ENCODE results near the gene SLC10A7.

SLC10A7 gene

GRCh38 chr4:146381263-146381872, 140.4 kb downstream of the SLC10A7 start:
- no peaks in the 10 kb centered on the region for H4K20me1 ChIP-seq (ENCODE audit: insufficient read depth, low read length)
- no peaks in the 10 kb centered on the region for H3K9me2 ChIP-seq (ENCODE audit: low read depth, low read length)

GRCh38 chr4:146379744-146380143, 142.0 kb downstream of the SLC10A7 start:
- no peaks in the 10 kb centered on the region for H4K20me1 ChIP-seq (ENCODE audit: insufficient read depth, low read length)
- H3K27ac ChIP-seq (ENCODE audit: low read depth, low read length, poor library complexity, severe bottlenecking): no peak overlapping the region
- no peaks in the 10 kb centered on the region for H3K4me1 ChIP-seq (ENCODE audit: insufficient read depth, low read length, severe bottlenecking)
- no peaks in the 10 kb centered on the region for H3K9me3 ChIP-seq (ENCODE audit: low read length)
- H3K79me2 ChIP-seq (ENCODE audit: insufficient read depth, low read length): no peaks in the 10 kb centered on the region
- H3K4me3 ChIP-seq (ENCODE audit: low read depth, low read length, poor library complexity, severe bottlenecking): no peak overlapping the region
- no peak overlapping the region for H2AFZ ChIP-seq (ENCODE audit: low read length)
- no peak overlapping the region for H3K4me2 ChIP-seq (ENCODE audit: low read length)
- no peaks in the 10 kb centered on the region for H3K27me3 ChIP-seq (ENCODE audit: insufficient read depth, low read length)
- no peak for TF ChIP-seq EZH2 (IDR thresholded peaks at IDR 0.05; ENCODE audit: borderline replicate concordance, low read length)
- no peak for TF ChIP-seq CTCF (IDR thresholded peaks at IDR 0.05; ENCODE audit: low read length)
- H3K36me3 ChIP-seq (ENCODE audit: insufficient read depth, low read length): no peaks in the 10 kb centered on the region
- H3K9ac ChIP-seq (ENCODE audit: low read length): no peak overlapping the region
- no peaks in the 10 kb centered on the region for H3F3A ChIP-seq (ENCODE audit: insufficient read depth, low read length)
- H3K9me2 ChIP-seq (ENCODE audit: low read depth, low read length): no peaks in the 10 kb centered on the region

More at GRCh38 chr4:146381263-146381872, 140.4 kb downstream of the SLC10A7 start:
- Histone ChIP-seq H3K4me2 (ENCODE audit: low read length) (no peak overlapping the region), H3K4me3 (ENCODE audit: low read depth, low read length, poor library complexity, severe bottlenecking) (no peak overlapping the region), H3K27me3 (ENCODE audit: insufficient read depth, low read length) (no peaks in the 10 kb centered on the region), H3F3A (ENCODE audit: insufficient read depth, low read length) (no peaks in the 10 kb centered on the region), H3K27ac (ENCODE audit: low read depth, low read length, poor library complexity, severe bottlenecking) (no peak overlapping the region), H3K9me3 (ENCODE audit: low read length) (no peaks in the 10 kb centered on the region), H3K36me3 (ENCODE audit: insufficient read depth, low read length) (no peaks in the 10 kb centered on the region), H3K79me2 (ENCODE audit: insufficient read depth, low read length) (no peaks in the 10 kb centered on the region), H3K9ac (ENCODE audit: low read length) (no peak overlapping the region), H3K4me1 (ENCODE audit: insufficient read depth, low read length, severe bottlenecking) (no peaks in the 10 kb centered on the region), H2AFZ (ENCODE audit: low read length) (no peak overlapping the region)
- TF ChIP-seq CTCF (IDR thresholded peaks at IDR 0.05; ENCODE audit: low read length): no peak
- TF ChIP-seq EZH2 (IDR thresholded peaks at IDR 0.05; ENCODE audit: borderline replicate concordance, low read length): no peak

GRCh38 chr4:146371812-146372211, 149.9 kb downstream of the SLC10A7 start:
- Histone ChIP-seq H3K9ac (ENCODE audit: low read length) (no peak overlapping the region), H3K4me1 (ENCODE audit: insufficient read depth, low read length, severe bottlenecking) (no peaks in the 10 kb centered on the region), H3K4me2 (ENCODE audit: low read length) (no peak overlapping the region), H3K9me3 (ENCODE audit: low read length) (no peaks in the 10 kb centered on the region), H3K27ac (ENCODE audit: low read depth, low read length, poor library complexity, severe bottlenecking) (no peak overlapping the region), H3K9me2 (ENCODE audit: low read depth, low read length) (no peaks in the 10 kb centered on the region), H2AFZ (ENCODE audit: low read length) (no peak overlapping the region), H3F3A (ENCODE audit: insufficient read depth, low read length) (no peaks in the 10 kb centered on the region), H4K20me1 (ENCODE audit: insufficient read depth, low read length) (no peaks in the 10 kb centered on the region), H3K27me3 (ENCODE audit: insufficient read depth, low read length) (no peaks in the 10 kb centered on the region), H3K36me3 (ENCODE audit: insufficient read depth, low read length) (no peaks in the 10 kb centered on the region), H3K79me2 (ENCODE audit: insufficient read depth, low read length) (no peaks in the 10 kb centered on the region), H3K4me3 (ENCODE audit: low read depth, low read length, poor library complexity, severe bottlenecking) (no peak overlapping the region)
- TF ChIP-seq CTCF (IDR thresholded peaks at IDR 0.05; ENCODE audit: low read length) (no peak), EZH2 (IDR thresholded peaks at IDR 0.05; ENCODE audit: borderline replicate concordance, low read length) (no peak)

All from OCI-LY1 (cell line).